Iris pigment epithelial cell (primary cell): ENCODE data around the gene KRTAP5-10.
"Not testable (repeated sequence)": the region's sequence is repeated elsewhere in the genome, so short reads cannot be mapped to it uniquely, and the experiment has no call there.

Experiments
- DNase-seq: peaks from one replicate; pipeline ENCODE4 v3.0.0-alpha.2; 2011; ENCODE audit warnings: low read depth

KRTAP5-10 gene

DNA sequence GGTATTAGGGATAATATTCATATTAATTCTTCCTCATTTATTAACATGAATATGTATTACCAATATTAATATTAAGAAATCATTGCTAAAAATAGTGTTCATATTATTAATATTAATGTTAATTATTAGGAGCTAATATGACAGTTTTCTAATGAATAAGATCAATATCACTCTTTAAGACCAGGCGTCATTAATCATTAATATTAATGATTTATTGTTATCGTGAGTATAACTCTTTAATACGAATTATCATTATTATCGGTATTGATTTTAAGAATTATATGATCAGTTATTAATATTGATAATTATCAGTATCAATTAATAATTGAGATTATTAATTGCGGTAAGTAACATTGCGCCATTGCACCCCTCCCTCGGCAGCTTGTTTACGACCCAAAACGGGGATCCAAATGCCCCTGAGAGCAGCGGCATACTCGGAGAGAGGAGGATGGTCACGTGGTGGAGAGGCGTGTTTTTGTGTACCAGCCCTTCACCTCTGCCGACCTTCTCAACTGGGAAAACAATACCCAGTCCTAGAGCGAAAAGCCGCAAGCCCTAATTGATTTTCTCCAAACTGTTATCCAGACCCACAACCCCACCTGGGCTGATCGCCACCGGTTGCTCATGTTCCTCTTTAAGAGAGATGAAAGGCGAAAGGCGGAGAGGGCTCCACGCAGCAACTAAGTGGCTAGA lies 46.0 kb downstream of the KRTAP5-10 start:
- DNase-seq, result not testable (repeated sequence)

DNA sequence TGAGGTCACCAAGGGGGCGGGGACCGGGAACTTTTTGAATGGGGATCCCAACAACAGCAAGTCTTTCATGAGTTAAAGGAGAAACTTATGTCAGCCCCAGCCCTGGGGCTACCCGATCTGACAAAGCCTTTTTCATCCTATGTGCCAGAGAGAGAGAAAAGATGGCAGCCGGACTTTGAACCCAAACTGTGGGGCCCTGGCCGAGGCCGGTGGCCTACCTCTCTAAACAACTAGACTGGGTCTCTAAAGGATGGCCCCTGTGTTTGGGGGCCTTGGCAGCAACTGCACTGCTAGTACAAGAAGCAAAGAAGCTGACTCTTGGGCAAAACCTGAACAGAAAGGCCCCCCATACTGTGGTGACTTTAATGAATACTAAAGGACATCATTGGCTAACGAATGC lies 48.6 kb downstream of the KRTAP5-10 start:
- DNase-seq, result not testable (repeated sequence)

DNA sequence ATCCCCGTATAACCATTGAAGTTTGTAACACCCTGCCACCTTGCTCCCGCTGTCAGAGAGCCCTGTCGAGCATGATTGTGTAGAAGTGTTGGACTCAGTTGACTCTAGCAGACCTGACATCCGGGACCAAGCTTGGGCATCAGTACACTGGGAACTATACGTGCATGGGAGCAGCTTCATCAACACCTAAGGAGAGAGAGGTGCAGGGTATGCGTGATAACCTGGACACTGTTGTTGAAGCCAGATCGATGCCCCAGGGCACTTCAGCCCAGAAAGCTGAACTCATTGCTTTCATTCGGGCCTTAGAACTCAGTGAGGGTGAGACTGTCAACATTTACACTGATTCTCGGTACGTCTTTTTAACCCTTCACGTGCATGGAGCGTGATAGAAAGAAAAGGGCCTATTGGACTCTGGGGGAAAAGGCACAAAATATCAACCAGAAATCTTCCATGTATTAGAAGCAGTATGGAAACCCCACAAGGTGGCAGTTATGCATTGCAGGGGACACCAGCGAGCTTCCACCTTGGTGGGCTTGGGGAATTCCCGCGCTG lies 49.1 kb downstream of the KRTAP5-10 start:
- DNase-seq, result not testable (repeated sequence)

DNA sequence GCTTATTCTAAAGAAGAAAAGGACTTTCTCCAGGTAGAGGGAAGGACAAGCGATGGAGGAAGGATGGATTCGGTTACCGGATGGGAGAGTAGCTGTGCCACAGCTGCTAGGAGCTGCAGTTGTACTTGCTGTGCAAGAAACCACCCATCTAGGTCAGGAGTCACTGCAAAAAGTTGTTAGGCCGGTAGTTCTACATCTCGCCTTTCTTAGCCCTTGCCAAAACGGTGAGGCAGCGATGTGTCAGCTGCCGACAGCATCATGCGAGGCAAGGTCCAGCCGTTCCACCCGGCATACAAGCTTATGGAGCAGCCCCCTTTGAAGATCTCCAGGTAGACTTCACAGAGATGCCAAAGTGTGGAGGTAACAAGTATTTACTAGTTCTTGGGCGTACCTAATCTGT lies 49.6 kb downstream of the KRTAP5-10 start:
- DNase-seq, result not testable (repeated sequence)
